NCI-H748 (cell line): ENCODE data around the gene MUC15.

Experiments
- DNase-seq: peaks from one replicate; lab custom pipeline; 2025; ENCODE audit not compliant: unreplicated experiment; lab: John Stamatoyannopoulos, UW

The MUC15 gene

DNA sequence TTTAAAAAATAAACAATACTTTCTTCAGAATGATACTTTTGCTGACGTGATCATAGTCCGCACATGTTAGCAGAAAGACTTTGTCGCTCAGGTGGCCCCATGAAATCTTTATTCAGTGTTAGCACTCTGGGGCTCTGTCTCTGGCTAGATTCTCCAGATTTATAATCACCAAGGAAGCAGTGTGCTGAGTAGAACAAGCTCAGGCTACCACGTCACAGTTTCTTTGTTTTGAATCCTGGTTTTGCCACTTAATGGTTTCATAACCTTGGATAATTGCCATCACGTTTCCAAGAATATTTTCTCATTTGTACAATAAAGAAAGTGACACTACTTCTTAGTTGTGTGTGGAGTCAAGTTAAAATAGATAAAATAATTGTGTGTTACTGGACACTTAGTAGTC, 3.9 kb upstream of the MUC15 start:
- peak; percentile 13 for DNase-seq

- DNase-seq: peak; percentile 93
Observed at GRCh38 chr11:26573896-26574295, 1.8 kb upstream of the MUC15 start.

DNA sequence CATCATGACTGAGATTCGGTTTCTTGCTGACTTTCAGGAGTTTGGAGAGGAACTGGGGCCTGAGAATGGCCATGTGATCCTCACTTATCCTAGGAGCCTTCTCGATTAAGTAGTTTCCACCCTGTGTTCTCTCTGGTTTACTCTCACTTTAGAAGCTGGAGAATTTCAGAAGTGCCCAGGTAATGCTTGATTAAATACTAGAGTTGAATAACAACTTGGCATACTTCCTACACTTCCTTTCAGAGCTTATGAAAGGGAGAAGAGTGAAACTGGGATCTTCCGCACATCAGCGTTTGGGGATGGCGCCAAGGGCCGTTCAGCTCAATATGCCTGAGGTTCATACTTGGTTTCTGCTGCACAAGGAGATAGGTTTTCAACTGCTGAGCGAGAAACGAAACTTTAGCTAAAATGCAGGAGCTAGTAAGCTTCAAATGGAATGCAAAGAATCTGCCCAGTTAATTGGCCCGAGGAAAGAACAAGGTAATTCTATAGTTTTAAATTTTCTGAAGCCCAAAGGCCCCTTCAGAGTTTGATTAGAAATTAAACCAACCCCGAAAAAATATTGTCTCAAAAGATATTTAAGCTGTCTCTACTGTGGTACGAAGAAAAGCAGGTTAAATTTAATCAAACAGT, 823 bp upstream of the MUC15 start:
- DNase-seq: no peak

DNA sequence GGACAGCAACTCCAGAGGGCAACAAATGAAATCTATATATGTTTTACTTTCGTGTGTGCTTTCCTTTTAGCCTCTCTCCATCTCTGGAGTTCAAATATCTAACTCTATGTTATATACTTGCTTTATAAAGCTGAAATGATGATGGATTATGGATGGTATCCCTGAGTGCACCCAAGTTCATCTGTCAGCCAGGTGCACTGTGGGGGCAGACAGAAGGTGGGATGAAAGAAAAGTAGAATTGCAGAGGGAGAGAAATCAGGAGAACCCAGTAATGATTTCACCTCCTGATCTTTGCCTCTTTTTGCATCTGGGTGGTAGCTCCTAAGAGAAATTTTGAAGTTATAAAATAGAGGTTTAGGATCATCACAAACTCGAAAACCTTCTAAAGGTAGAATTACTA, 2.4 kb downstream of the MUC15 start:
- no peak for DNase-seq

DNA sequence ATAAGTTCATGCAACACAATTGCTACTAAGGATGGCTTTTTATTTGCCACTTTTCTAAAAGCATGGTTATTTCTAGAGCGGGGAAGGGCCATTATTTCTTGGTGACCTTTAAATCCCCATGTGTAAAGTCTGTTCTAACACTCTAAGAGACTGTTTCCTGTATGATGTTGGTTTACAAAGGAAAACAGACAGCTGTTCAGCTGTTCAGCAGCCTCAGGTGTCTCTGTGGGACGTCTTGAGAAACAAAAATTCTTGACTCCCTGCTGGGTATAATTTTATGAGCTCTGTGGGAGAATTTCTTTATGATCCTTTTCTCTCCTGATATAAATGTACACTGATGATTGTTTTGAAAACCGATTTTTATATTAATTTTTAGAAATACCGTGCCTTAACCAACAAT, 13.9 kb downstream of the MUC15 start:
- DNase-seq: no peak

DNA sequence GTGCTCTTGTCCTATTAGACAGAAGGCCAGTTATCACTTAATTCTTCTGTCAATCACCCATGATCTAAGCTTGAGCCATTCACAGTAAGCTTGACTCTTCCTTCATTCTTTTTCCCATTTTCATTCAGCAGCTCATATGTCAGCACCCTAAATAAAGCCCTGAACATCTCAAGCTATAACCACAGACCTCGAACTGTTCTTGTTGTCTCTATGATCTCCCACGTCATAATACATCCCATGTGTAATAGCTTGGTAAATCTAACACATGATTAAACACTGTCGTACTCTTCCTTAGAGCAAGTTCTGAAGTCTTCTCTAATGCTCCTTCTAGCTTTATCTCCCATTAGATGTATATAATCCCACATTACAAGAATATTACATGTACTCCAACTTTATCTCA, 14.4 kb downstream of the MUC15 start:
- no peak for DNase-seq

GRCh38 chr11:26556582-26556981, 15.5 kb downstream of the MUC15 start:
- no peak for DNase-seq

- DNase-seq: no peak
Observed at GRCh38 chr11:26554455-26554854, 17.6 kb downstream of the MUC15 start.

DNA sequence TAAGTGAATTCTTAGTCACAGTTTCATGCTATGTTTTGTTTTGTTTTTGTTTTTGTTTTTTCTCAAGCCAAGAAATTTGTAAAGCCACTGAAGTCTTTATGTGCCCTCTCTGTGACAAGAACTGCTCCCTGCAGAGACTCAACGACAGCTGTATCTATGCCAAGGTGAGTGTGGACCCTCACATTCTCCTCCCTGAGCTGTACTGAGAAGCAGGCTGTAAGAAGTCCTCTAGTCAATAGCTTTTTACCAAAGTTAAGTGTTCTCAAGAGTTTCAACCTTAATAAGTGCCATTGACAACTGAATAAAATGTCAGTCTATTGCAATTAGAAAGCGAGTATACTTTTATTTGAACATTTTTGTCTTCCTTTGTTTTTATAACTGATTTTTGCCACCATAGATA, 18.9 kb downstream of the MUC15 start:
- no peak for DNase-seq

DNA sequence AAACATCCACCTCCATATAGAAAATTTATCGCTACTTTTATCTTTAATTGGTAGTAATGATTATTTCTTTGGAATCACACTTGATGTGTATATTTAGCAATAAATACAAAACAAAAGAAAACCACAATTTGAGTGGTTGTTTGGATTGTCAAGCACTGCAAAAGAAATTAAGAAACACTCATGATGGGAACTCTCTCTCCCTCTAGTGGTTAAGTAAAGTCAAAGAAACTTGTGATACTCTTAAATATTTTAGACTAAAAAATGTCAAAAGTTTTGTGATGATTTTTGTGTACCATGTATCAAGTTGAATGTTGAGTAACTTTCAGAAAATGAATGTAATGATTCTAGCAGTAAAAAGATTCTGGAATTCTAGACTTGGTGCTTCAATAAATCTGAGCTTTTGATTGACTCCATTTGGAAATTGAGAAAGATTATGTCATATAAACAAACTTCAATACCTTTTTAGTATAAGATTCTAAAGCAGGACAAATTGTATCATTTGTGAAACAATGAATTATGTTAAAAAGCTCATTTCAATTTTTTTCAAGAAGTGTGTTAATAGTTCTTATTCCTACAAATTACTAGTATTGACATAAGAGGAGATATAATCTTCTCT, 20.8 kb downstream of the MUC15 start:
- DNase-seq: no peak

GRCh38 chr11:26550022-26550421, 22.0 kb downstream of the MUC15 start:
- no peak for DNase-seq

GRCh38 chr11:26549176-26549575, 22.9 kb downstream of the MUC15 start:
- no peak for DNase-seq

DNA sequence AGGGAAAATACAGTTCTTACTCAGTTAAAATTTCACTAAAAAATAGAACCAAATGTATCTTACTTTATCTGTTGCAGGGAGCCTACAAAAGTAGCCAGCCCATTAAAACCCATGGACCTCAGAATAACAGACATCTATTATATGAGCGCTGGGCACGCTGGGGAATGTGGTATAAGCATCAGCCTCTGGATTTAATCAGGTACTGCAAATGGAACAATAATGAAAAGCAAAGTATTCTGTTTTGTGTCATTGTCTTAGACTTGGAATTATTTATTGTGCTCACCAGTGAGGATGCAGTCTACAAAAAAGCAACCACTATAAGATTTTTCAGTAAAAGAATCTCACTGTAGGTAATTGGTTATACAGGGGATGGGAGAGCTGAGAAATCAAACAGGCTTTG, 30.2 kb downstream of the MUC15 start:
- DNase-seq: no peak

DNA sequence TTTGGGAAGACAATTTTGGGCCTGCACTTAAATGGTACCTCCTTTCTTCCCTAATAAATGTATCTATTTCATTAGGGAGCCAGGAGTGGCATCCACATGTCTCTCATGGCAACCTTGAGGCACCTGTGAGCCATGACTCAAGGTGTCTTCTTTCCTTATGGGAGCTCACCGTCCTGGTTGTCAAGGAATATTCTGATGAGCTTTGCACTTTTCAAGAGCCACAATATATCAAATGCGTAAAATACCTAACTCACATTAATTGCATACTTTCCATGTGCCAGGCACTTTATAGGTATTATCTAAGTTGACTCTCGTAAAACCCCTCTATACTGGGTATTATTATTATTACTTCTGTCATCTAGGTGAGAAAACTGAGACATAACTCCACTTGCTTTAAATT, 32.5 kb downstream of the MUC15 start:
- DNase-seq: no peak

DNA sequence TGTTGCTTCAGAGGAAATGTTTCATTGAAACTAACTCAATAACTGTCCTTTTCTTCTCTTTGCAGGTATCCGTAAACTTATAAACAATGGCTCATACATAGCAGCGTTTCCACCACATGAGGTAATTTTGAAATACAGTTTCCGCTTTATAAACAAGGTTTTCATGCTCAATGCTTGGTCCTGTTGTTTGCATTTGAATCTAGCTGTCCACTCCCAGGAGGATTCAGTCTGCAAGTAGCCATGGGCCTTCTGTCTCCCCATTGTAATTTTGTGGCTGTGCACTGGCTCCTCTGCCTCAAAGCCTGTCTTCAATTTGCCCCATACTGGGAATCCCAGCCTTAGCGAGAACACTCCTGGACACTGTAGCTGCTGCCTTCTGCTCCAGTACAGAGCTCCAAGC, 34.7 kb downstream of the MUC15 start:
- DNase-seq: no peak

DNA sequence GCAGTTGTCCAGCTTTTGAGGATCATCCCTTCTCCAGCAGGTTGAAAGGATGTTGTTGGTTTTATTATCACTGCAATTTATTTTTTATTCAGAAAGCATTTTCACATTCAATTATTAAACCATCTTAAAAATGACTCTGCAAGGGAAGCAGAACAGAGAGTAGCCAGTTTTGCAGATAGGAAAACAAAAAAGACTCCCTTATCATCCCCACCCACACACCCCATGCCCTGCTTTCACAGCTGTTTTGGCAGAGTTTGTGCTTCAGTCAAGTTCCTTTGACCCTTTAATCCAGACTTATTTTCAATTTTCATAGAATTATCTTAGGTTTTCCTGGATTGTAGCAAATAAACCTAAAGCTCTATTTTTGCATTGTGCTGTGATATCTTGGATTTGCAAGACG, 44.4 kb downstream of the MUC15 start:
- DNase-seq: no peak

DNA sequence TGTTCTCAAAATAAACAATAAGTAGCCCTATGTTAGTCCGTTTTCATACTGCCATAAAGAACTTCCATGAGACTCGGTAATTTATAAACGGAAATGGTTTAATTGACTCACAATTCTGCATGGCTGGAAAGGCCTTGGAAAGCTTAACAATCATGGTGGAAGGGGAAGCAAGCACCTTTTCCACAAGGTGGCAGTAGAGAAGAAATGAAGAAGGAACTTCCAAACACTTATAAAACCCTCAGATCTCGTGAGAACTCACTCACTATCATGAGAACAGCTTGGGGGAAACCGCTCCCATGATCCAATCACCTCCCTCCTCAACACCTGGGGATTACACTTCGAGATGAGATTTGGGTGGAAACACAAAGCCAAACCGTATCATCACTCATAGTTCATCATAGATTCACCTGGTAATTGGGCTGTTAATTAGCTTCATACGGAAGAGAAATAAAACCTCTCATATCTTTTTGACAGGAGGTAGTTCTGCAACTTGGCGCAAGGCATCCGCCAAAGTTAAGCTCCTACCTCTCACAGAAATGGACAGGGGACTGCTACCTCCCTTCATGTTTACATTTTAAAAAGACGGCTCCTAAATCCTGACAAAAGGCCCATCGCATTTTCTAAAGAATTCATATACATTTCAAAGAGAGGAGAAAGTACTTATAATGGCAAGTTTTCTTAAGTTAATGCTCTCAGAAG, 49.0 kb downstream of the MUC15 start:
- peak; percentile 91 for DNase-seq

DNA sequence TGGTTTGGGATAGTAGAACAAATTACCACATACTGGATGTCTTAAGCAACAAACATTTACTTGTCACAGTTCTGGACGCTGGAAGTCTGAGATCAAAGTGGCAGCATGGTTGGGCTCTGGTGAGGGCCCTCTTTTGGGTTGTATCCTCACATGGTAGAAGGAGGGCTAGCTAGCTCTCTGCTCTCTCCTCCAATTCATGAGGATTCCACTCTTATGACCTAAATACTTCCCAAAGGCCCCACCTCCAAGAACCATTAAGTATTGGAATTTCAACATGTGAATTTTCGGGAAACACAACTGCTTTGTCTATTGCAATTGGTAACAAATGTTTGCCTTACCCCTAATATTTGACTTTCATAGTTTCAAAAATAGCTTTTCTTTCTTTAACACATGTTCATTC, 52.6 kb downstream of the MUC15 start:
- no peak for DNase-seq

DNA sequence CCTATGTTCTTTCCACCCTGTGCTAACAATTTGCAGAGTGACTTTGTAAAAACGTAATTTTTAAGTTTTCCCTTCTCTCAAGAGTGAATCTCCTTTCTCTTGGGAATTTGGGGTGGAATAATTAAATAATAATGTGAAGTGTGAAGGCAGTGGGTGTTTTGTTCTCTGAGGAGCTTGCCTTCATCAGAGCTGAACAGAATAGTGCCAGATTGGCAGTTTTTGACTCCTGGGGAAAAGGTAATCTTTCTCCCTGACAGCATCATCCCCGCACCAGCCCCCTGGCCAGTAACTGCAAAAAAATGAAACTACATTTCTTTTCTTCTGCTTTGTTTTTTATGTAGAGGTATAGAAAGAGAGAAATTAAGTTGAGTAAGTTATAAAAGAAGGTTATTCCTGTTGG, 59.9 kb downstream of the MUC15 start:
- no peak for DNase-seq

GRCh38 chr11:26510756-26511155, 61.3 kb downstream of the MUC15 start:
- DNase-seq: no peak

DNA sequence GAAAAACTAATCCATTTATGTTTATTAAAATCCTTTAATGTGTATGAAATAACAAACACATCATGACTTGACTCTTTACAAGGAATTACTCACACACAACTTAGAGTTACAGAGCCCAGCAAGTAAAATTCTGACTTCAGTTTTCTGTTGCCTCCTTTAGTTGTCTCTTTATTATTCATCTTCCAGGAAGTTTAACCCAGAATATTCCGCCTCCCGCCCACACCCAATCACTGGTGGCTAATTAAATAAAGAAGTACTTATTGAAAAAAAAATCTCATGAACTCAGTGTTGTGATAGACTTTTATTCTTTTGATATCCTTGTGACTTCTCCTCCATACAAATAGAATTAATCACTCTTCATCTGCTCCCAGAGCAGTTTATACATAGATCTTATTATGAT, 61.9 kb downstream of the MUC15 start:
- no peak for DNase-seq
